ENCODE data around the gene PLCZ1.
A peak's percentile ranks its signal among the peaks of the same experiment; 100 is the strongest.

Gene PLCZ1

DNA sequence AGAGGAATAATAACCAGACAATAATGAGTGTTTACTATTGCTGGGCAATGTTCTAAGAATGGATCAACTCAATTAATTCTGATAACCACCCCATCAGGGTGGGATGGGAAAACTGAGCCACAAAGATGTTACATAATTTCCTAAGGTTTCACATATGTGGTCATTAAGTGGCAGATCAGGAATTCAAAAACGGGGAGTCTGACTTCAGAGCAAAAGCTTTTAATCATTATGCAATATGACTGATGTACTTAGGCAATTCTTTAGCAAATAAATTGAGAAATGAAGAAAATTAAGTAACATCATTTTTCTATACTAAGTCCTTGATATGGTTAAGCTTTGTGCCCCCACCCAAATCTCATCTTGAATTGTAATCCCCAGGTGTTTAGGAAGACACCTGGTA is 53.4 kb downstream of the PLCZ1 start:
- TF ChIP-seq, protein P1, sequence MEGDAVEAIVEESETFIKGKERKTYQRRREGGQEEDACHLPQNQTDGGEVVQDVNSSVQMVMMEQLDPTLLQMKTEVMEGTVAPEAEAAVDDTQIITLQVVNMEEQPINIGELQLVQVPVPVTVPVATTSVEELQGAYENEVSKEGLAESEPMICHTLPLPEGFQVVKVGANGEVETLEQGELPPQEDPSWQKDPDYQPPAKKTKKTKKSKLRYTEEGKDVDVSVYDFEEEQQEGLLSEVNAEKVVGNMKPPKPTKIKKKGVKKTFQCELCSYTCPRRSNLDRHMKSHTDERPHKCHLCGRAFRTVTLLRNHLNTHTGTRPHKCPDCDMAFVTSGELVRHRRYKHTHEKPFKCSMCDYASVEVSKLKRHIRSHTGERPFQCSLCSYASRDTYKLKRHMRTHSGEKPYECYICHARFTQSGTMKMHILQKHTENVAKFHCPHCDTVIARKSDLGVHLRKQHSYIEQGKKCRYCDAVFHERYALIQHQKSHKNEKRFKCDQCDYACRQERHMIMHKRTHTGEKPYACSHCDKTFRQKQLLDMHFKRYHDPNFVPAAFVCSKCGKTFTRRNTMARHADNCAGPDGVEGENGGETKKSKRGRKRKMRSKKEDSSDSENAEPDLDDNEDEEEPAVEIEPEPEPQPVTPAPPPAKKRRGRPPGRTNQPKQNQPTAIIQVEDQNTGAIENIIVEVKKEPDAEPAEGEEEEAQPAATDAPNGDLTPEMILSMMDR (IDR thresholded peaks at IDR 0.05; ENCODE audit: insufficient read depth, low read depth, low read length, missing control alignments) = no peak
- no peak overlapping the region for H3K4me3 ChIP-seq (ENCODE audit: low read length)
- DNase-seq (ENCODE audit: low read depth) = peak; percentile 72

DNA sequence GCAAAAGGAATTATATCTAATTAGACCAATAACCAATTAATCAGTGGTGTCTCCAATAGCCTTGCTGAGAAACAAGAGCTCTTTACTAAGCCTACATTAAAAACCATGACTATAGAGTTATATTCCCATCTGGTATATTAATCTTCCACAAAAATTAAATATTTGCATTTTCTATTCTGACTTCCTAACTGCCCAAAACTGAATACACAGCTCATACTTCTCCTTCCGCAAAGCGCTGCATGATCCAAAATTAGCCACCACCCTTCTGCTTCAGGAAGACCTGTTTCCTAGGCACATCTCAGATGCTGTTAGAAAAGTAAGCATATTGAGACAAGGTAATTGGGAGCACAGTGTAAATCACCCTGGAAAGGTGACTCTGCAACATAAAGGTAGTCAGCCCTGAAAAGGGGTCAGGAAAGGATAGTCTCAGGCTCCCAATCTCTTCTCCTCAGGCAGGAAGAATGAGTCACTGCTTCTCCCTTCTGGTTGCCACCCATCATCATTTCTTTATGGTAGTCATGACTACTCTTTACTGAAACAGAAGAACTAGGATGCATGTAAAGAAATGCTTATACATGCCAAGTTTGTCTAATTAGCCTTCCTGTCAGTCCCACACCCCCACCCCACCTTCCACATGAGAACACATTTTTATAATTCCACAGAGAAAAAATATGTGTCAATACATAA is 54.3 kb downstream of the PLCZ1 start:
- TF ChIP-seq, protein P1 (IDR thresholded peaks at IDR 0.05; ENCODE audit: insufficient read depth, low read depth, low read length, missing control alignments) = no peak
- peak; percentile 82 for DNase-seq (ENCODE audit: low read depth)
- no peak overlapping the region for H3K4me3 ChIP-seq (ENCODE audit: low read length)

DNA sequence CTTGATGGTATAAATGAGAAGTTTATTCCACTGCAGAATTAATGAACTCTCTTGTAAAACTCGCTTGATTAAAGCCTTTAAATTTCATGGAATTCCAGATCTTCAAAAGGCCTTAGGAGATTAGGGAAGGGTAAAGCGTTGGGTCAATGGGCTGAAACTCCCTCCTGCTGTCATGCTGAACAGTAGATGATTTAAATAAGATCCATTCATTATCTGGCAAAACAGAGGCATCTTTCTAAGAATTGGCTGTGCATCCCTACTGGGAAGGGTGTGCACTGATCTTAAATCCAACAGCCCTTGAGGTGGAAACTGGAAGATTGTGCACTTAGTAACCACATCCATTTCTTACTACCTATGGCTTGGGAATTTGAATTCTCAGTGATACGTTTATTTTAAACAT is 56.0 kb downstream of the PLCZ1 start:
- DNase-seq (ENCODE audit: low read depth) = no peak
- TF ChIP-seq, protein P1 (IDR thresholded peaks at IDR 0.05; ENCODE audit: insufficient read depth, low read depth, low read length, missing control alignments) = no peak
- no peak overlapping the region for H3K4me3 ChIP-seq (ENCODE audit: low read length)

DNA sequence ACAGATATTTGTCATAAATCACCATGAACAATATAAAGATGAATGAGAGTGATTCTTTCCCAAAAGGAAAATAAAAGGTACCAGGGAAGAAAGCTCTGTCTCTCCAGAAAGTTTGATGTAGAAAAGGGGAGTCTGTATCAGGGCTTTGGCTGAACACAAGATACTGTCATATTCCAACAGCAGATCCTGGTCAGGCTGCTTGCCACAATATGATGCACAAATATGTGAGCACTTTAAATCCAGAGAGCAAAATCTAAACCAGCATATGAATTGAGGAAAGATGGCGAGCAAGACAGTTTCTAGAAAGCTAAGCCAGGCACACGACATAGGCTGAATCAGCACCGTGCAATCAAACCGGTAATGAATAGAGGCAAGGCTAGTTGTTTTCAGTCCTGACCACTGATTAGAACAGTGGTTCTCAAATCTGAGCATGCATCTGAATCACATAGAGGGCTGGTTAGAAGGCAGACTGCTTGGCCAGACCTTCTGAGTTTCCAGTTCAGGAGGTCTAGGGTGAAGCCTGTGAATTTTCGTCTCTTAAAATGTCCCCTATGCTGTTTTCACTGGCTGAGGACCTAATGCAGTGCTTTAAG is 60.7 kb downstream of the PLCZ1 start:
- TF ChIP-seq, protein P1 (IDR thresholded peaks at IDR 0.05; ENCODE audit: insufficient read depth, low read depth, low read length, missing control alignments) = no peak
- H3K4me3 ChIP-seq (ENCODE audit: low read length) = no peak overlapping the region
- DNase-seq (ENCODE audit: low read depth) = no peak

DNA sequence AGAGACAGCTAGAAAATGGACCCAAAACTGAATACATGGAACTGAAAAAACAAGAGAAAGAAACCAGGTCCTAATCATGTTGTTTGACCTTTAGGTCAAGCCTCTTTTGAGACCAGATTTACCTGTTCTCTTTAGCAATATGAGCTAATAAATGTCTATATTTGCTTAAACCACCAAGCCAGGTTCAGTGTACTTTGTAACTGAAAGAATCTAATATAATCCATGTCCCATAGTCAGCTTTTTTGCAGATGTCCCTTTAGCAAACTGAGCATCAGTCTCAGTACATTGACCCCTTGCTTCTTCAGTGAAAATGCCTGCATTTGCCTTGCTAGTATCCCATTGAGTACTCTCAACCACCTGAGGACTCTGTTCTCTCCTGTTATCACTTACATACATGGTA is 61.7 kb downstream of the PLCZ1 start:
- peak; percentile 28 for DNase-seq (ENCODE audit: low read depth)
- TF ChIP-seq, protein P1 (IDR thresholded peaks at IDR 0.05; ENCODE audit: insufficient read depth, low read depth, low read length, missing control alignments) = no peak
- H3K4me3 ChIP-seq (ENCODE audit: low read length) = no peak overlapping the region

DNA sequence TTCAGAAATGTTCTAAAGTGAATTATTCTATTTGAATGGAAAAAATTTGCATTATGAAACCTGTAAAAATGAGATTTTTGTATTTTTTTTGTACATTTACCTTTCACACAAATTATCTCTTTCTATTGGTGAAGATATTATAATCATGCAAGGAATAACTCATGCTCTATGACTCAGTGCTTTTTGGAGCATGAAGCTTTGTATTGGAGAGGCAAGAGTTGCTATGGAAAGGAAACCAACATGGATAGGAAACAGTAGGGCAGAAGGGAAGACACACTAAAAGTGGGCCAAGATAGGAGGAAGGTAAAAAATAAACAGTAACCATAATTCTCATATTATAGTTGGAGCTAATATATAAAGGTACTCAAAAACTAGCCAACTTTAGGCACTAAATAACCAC is 79.0 kb downstream of the PLCZ1 start:
- peak; percentile 4 for DNase-seq (ENCODE audit: low read depth)
- H3K4me3 ChIP-seq (ENCODE audit: low read length) = no peak overlapping the region
- TF ChIP-seq, protein P1 (IDR thresholded peaks at IDR 0.05; ENCODE audit: insufficient read depth, low read depth, low read length, missing control alignments) = no peak

DNA sequence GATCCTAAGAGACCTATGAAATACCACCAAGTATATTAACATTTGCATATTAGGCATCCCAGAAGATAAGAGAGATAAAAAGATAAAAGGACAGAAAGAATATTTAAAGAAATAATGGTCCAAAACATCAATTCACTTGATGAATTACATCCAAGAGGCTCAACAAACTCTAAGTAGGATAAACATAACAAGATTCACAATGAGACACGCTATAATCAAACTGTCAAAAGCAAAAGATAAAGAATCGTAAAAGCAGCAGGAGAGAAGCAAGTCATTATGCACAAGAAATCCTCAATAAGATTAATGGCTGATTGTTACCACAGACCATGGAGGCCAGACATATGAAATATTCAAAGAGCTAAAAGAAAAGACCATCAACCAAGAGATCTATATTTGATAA is 79.6 kb downstream of the PLCZ1 start:
- no peak for DNase-seq (ENCODE audit: low read depth)
- no peak overlapping the region for H3K4me3 ChIP-seq (ENCODE audit: low read length)
- TF ChIP-seq, protein P1 (IDR thresholded peaks at IDR 0.05; ENCODE audit: insufficient read depth, low read depth, low read length, missing control alignments) = no peak

Measured in epithelial cell of esophagus (primary cell).